ENCODE data around the gene SAPCD1.

The SAPCD1 gene

DNA sequence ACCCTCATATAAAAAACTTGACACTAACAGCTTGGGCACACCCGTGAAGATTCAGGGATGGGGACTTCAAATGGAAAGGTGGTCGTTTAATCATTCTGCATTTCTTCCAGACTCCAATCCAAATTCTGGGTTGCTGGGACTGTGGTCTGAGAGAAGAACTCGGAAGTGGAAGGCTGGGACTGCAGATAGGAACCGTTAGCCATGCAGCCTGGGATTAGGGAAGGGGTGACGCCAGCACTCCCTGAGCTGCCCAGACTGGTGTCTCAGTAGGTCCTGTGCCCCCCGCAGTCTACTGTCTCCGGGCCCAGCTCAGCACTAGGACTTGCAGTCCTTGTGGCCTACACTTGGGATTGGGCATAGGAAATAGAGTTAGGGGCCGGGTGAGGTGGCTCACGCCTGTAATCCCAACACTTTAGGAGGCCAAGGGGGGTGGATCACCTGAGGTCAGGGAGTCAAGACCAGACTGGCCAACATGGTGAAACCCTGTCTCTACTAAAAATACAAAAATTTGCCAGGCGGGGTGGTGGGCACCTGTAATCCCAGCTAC is 25.6 kb upstream of the SAPCD1 start:
- DNase-seq (ENCODE audit: low read depth), result no peak
- H3K4me3 ChIP-seq (ENCODE audit: low read length), result peak overlapping the region; percentile 99
- TF ChIP-seq, protein P1, sequence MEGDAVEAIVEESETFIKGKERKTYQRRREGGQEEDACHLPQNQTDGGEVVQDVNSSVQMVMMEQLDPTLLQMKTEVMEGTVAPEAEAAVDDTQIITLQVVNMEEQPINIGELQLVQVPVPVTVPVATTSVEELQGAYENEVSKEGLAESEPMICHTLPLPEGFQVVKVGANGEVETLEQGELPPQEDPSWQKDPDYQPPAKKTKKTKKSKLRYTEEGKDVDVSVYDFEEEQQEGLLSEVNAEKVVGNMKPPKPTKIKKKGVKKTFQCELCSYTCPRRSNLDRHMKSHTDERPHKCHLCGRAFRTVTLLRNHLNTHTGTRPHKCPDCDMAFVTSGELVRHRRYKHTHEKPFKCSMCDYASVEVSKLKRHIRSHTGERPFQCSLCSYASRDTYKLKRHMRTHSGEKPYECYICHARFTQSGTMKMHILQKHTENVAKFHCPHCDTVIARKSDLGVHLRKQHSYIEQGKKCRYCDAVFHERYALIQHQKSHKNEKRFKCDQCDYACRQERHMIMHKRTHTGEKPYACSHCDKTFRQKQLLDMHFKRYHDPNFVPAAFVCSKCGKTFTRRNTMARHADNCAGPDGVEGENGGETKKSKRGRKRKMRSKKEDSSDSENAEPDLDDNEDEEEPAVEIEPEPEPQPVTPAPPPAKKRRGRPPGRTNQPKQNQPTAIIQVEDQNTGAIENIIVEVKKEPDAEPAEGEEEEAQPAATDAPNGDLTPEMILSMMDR (conservative IDR thresholded peaks at IDR 0.05; ENCODE audit: low read length), result no peak

DNA sequence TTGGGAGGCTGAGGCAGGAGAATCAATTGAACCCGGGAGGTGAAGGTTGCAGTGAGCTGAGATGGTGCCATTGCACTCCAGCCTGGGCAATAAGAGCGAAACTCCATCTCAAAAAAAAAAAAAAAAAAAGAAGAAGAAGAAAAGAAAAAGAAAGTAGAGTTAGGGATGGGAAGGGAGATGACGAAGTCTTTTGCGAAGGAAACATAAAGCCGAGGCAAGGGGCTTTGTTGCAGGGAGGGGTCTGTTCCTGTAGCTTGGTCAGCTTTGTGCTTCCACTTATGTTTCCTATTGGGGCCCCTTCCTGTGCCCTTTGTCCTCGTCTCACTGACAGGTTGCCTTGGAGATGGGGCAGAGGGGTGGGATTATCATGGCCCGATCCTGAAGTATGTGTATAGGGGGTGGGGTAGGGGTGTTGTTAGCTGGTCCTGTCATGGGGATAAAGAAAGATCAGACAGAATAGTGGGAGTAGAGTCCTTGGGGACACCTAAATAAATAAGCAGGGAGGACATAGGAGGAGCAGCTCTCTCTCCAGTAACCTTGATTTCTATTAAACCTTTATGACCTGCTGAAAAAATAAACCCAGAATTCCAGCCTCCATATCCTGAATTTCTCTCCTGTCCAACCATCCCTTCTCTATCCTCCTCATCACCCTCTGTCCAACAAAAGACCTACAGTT is 25.0 kb upstream of the SAPCD1 start:
- H3K4me3 ChIP-seq (ENCODE audit: low read length), result peak overlapping the region; percentile 24
- TF ChIP-seq, protein P1 (conservative IDR thresholded peaks at IDR 0.05; ENCODE audit: low read length), result no peak
- no peak for DNase-seq (ENCODE audit: low read depth)

DNA sequence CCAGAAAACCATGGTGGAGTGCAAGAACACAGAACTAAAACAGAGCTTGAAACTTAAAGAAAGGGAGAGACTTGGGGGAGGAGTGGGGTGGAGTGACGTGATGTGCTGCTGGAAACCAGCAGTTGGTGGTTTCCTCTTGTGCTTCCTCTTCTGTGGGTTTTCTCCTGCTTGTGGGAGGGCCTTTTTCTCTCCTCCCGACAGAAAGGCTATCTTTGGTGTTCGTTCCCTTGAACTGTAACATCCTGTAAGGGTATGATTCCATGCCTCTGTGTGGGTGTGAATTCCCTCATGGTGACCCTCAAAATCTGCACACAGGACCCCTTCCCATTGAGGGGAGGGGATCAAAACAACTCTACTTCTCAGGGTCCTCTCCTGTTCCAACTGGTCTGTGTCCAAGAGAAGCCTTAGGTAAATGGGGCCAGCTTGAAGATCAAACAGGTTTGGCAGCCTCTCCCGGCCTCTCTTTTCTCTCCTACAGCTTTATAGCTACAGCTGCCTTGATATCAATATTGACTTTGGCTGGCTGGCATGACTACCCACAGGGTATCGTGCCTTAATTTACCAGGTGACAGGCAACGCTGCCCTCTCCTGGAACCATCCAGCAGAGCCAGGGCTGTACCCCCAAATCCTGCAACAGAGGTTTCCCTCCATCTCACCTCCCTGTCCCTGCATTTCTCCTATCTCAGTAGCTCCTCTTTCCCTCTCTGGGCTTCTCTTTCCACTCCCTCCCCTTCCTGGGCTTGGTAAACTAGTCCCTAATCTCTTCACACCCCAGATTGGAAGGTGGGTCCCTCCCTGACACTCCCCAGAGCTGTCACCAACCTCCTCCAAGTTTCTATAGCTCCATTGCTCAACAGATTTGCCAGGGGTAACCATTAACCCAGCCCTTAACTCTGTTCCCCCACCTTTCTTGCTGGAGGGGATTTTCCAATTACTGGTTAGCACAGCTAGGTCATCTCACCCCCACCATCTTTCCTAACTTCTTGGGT is 24.2 kb upstream of the SAPCD1 start:
- TF ChIP-seq, protein P1 (conservative IDR thresholded peaks at IDR 0.05; ENCODE audit: low read length), result peak; percentile 32
- peak overlapping the region; percentile 24 for H3K4me3 ChIP-seq (ENCODE audit: low read length)
- DNase-seq (ENCODE audit: low read depth), result peak; percentile 80

DNA sequence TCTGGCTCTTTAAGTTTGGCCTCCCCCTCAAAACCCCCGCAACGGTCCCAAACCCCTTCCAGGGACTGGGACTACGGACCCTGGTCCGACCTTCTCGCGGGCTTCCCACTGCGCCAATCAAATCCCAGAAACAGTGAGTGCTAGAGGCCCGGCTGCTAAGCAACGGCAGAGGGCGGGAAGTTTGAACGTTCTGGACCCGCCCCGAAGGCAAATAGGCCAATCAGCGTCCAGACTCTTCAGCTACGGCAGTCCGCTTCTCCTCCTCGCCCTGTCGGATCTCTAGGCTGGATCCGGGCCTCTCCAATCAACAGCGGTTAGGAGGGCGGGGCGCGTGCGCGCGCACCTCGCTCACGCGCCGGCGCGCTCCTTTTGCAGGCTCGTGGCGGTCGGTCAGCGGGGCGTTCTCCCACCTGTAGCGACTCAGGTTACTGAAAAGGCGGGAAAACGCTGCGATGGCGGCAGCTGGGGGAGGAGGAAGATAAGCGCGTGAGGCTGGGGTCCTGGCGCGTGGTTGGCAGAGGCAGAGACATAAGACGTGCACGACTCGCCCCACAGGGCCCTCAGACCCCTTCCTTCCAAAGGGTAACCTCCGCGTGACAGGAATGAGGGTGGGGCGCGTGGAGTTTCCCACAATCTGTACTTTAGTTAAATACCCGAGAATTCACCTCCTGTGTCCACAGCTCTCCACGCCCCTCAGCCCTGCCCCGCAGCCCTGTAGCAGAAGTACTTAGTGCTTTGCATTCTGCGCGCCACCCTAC is 22.6 kb upstream of the SAPCD1 start, which contains the start of gene MSH5:
Gene MSH5 (plus strand): TSS at position 367 of the 758 bp plus-strand sequence. CDS start 462 bp downstream, outside the sequence.
- TF ChIP-seq, protein P1 (conservative IDR thresholded peaks at IDR 0.05; ENCODE audit: low read length), result no peak
- peak; percentile 99 for DNase-seq (ENCODE audit: low read depth)
- peak within 1 kb of the TSS; percentile 91 for H3K4me3 ChIP-seq (ENCODE audit: low read length)

DNA sequence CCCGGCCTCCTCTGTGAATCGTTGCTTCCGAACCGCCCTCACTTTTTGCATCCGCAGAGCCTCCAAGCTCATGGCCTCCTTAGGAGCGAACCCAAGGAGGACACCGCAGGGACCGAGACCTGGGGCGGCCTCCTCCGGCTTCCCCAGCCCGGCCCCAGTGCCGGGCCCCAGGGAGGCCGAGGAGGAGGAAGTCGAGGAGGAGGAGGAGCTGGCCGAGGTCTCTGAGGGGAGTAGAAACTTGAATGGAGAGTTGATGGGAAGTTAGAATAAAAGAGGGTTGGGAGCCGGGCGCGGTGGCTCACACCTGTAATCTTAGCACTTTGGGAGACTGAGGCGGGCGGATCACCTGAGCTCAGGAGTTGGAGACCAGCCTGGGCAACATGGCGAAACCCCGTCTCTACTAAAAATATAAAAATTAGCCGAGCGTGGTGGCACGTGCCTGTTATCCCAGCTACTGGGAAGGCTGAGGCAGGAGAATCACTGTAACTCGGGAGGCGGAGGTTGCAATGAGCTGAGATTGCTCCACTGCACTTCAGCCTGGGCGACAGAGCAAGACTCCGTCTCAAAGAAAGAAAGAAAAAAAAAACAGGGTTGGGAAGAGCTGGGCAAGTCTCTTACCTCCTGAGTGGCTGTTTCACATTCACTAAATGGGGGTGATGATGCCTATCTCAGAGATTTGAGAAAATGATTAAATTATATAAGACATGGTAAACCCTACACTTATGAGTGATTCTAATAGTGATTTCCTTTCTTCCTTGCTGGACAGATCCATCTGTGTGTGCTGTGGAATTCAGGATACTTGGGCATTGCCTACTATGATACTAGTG is 21.8 kb upstream of the SAPCD1 start:
- DNase-seq (ENCODE audit: low read depth), result no peak
- TF ChIP-seq, protein P1 (conservative IDR thresholded peaks at IDR 0.05; ENCODE audit: low read length), result no peak
- H3K4me3 ChIP-seq (ENCODE audit: low read length), result peak overlapping the region; percentile 91

DNA sequence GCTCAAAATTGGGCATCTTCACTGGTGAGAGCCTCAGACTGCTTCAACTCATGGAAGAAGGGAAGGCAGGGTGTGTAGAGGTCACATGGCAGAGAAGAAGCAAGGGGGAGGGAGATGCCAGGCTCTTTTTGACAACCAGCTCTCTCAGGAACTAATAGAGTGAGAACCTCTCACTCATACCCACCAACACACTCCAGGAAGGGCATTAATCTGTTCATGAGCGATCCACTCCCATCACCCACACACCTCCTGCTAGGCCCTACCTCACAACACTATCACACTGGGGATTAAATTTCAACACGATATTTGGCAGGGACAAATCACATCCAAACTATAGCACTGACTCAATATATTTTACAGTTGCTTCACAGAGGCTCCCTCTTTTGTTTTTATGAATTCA is 20.6 kb upstream of the SAPCD1 start:
- no peak for DNase-seq (ENCODE audit: low read depth)
- TF ChIP-seq, protein P1 (conservative IDR thresholded peaks at IDR 0.05; ENCODE audit: low read length), result no peak
- H3K4me3 ChIP-seq (ENCODE audit: low read length), result no peak overlapping the region

Measured in AG10803 (cell line).